Measurements from ENCODE around the gene GNB1L. TPM values are rescaled to one million over a fixed set of nuclear protein-coding genes. Genes with fewer than 3 reads are reported as not detected.
A peak's percentile ranks its signal among the peaks of the same experiment; 100 is the strongest.

GNB1L gene
- total and polyA plus RNA-seq, 9 of the 15 experiments (the other 6 are each of a cell fraction or from before 2014, with no cell fraction given), result 0.56 to 50.5 (median 10.2) TPM

GRCh38 chr22:19757140-19757984 is 97.3 kb downstream of the GNB1L start (continued):
- TF ChIP-seq E4F1 (CRISPR knock-in tag; IDR thresholded peaks at IDR 0.05; ENCODE audit: borderline replicate concordance) (no peak; the same call in 1 of the 2 replicates), ZNF764 (CRISPR knock-in tag; IDR thresholded peaks at IDR 0.05; ENCODE audit: low read depth) (peak; percentile 40; the same call in 1 of the 2 replicates), HOMEZ (CRISPR knock-in tag; IDR thresholded peaks at IDR 0.05) (no peak), ZNF165 (CRISPR knock-in tag; IDR thresholded peaks at IDR 0.05; ENCODE audit: borderline replicate concordance) (no peak), SIN3B (IDR thresholded peaks at IDR 0.05; ENCODE audit: low read depth) (peak; percentile 34; the same call in 1 of the 2 replicates), THAP12 (CRISPR knock-in tag; IDR thresholded peaks at IDR 0.05) (peak; percentile 52), RCOR1 (IDR thresholded peaks at IDR 0.05; ENCODE audit: borderline replicate concordance in 1 of 2, low read depth in 2 of 2, low read length in 2 of 2) (no peak), MEF2A (IDR thresholded peaks at IDR 0.05; ENCODE audit: control insufficient read depth, low read depth, low read length) (no peak), CHD2 (IDR thresholded peaks at IDR 0.05; ENCODE audit: low read depth, low read length) (no peak), ZNF551 (CRISPR knock-in tag; IDR thresholded peaks at IDR 0.05) (no peak), SREBF2 (CRISPR knock-in tag; IDR thresholded peaks at IDR 0.05) (no peak), HDAC6 (IDR thresholded peaks at IDR 0.05; ENCODE audit: low read depth, low read length) (0 out of 2 replicates have a peak, but pooled peaks have one; percentile 38), NCOR1 (IDR thresholded peaks at IDR 0.05) (no peak), ETV6 (IDR thresholded peaks at IDR 0.05; ENCODE audit: borderline replicate concordance in 1 of 2, low read depth in 2 of 2, low read length in 1 of 2) (no peak), ETV6 (CRISPR knock-in tag; IDR thresholded peaks at IDR 0.05; ENCODE audit: borderline replicate concordance) (no peak), GTF2E2 (tag; IDR thresholded peaks at IDR 0.05) (no peak), FOXJ2 (tag; IDR thresholded peaks at IDR 0.05) (no peak), RFX5 (IDR thresholded peaks at IDR 0.05; ENCODE audit: low read depth, low read length) (no peak), CREM (IDR thresholded peaks at IDR 0.05; ENCODE audit: low read depth) (no peak), HSF4 (CRISPR knock-in tag; IDR thresholded peaks at IDR 0.05; ENCODE audit: borderline replicate concordance) (0 out of 2 replicates have a peak, but pooled peaks have one; percentile 31), CCNT2 (IDR thresholded peaks at IDR 0.05; ENCODE audit: borderline replicate concordance, extremely low read depth, insufficient read length, low read depth, low read length) (no peak), RBM34 (IDR thresholded peaks at IDR 0.05; ENCODE audit: borderline replicate concordance, insufficient read depth, low read length) (no peak)
